H1 (cell line): ENCODE measurements around the gene LAMA3. TPM values are rescaled to one million over a fixed set of nuclear protein-coding genes. Genes with fewer than 3 reads are reported as not detected.

ENCODE experiments used
- CTCF ChIA-PET: fragments of 300-600 bp; sonication (Branson Sonifier 250); formaldehyde crosslinking; loops from one replicate; lab custom pipeline; 2021; ENCODE audit not compliant: partially characterized antibody; lab: Charles Lee
- POLR2A ChIA-PET: fragments of 300-600 bp; sonication (Branson Sonifier 250); formaldehyde crosslinking; loops from one replicate; lab custom pipeline; 2021; ENCODE audit warnings: inconsistent platforms; ENCODE audit not compliant: partially characterized antibody; lab: Charles Lee
- DNase-seq, 2 experiments: peaks; one replicate each; pipeline versions ENCODE4 v3.0.0 to v3.0.0-alpha.2; 2010 to 2022; ENCODE audit warnings: low spot score in 2 of 2, low read depth in 1 of 2, mixed read lengths in 1 of 2
- FAIRE-seq: peaks from 2 replicates; lab custom pipeline; 2011; peaks lifted over from hg19 to GRCh38; lab: Jason Lieb, UNC
- H2AFZ ChIP-seq: 2 replicates; pipeline ENCODE4 v1.8.1; 2012; ENCODE audit warnings: low read length, inconsistent platforms
- H2AK5ac ChIP-seq: 2 replicates; pipeline ENCODE4 v1.6.1; 2013; ENCODE audit warnings: low read depth, low read length
- H2BK120ac ChIP-seq: replicated peaks from 2 replicates; pipeline ENCODE3; 2013; ENCODE audit warnings: low read depth, low read length, inconsistent platforms
- H2BK12ac ChIP-seq: 2 replicates; pipeline ENCODE4 v1.6.1; 2013; ENCODE audit warnings: low read depth, low read length
- H2BK15ac ChIP-seq: 2 replicates; pipeline ENCODE4 v1.6.1; 2013; ENCODE audit warnings: low read length
- H2BK20ac ChIP-seq: 2 replicates; pipeline ENCODE4 v1.6.1; 2013; ENCODE audit warnings: low read length
- H2BK5ac ChIP-seq: 2 replicates; pipeline ENCODE4 v1.6.1; 2013; ENCODE audit warnings: low read depth, low read length
- H3K14ac ChIP-seq: 2 replicates; pipeline ENCODE4 v1.6.1; 2013; ENCODE audit warnings: inconsistent platforms; ENCODE audit not compliant: insufficient read length
- H3K18ac ChIP-seq: 2 replicates; pipeline ENCODE4 v1.6.1; 2013; ENCODE audit warnings: low read length; ENCODE audit errors: extremely low read depth
- H3K23ac ChIP-seq: 2 replicates; pipeline ENCODE4 v1.6.1; 2013; ENCODE audit warnings: inconsistent platforms; ENCODE audit not compliant: insufficient read length
- H3K23me2 ChIP-seq: 2 replicates; pipeline ENCODE4 v1.6.1; 2013; ENCODE audit warnings: low read depth, low read length
- H3K27ac ChIP-seq: 2 replicates; pipeline ENCODE4 v1.6.1; 2011; ENCODE audit warnings: low read depth, low read length, inconsistent platforms
- H3K27me3 ChIP-seq, 4 experiments: replicated peaks in 1 of 4; 1 replicate in 1 of 4; 2 replicates in 3 of 4; pipeline versions ENCODE4 v1.6.1 to v1.8.1; 2011 to 2013; ENCODE audit warnings: low read length in 3 of 4, mild to moderate bottlenecking in 3 of 4, inconsistent platforms in 2 of 4, mixed read lengths in 2 of 4, moderate library complexity in 1 of 4; ENCODE audit not compliant: control insufficient read depth in 3 of 4, insufficient read depth in 3 of 4; ENCODE audit errors: extremely low read depth in 1 of 4
- H3K36me3 ChIP-seq, 4 experiments: 2 replicates each; pipeline versions ENCODE4 v1.6.1 to v1.8.1; 2011 to 2013; ENCODE audit warnings: mild to moderate bottlenecking in 4 of 4, low read length in 3 of 4, moderate library complexity in 2 of 4, control low read depth in 1 of 4, inconsistent platforms in 1 of 4; ENCODE audit not compliant: insufficient read depth in 4 of 4, control insufficient read depth in 2 of 4
- H3K4ac ChIP-seq: replicated peaks from 2 replicates; pipeline ENCODE3; 2013; ENCODE audit warnings: low read length, low read depth, mixed read lengths, inconsistent platforms; ENCODE audit not compliant: insufficient read length
- H3K4me1 ChIP-seq, 4 experiments: replicated peaks in 1 of 4; 1 replicate in 1 of 4; 2 replicates in 3 of 4; pipeline versions ENCODE4 v1.6.1 to v1.8.1; 2011 to 2013; ENCODE audit warnings: low read length in 3 of 4, inconsistent platforms in 2 of 4, mixed read lengths in 1 of 4; ENCODE audit not compliant: insufficient read depth in 4 of 4, control insufficient read depth in 3 of 4
- H3K4me2 ChIP-seq, 2 experiments: 2 replicates each; pipeline versions ENCODE4 v1.6.1 to v1.8.1; 2011 to 2013; ENCODE audit warnings: low read depth in 2 of 2, low read length in 2 of 2, control low read depth in 1 of 2, inconsistent platforms in 1 of 2, mild to moderate bottlenecking in 1 of 2; ENCODE audit not compliant: insufficient read depth in 1 of 2
- H3K4me3 ChIP-seq, 4 experiments: fragments of 200-600, 300-600 bp in 1 of 4; sonication (generic), shearing (Covaris generic), sonication (Bioruptor Twin) in 1 of 4; 2 replicates each; pipeline versions ENCODE4 v1.5.1 to v1.8.1; 2011 to 2016; ENCODE audit warnings: low read length in 4 of 4, low read depth in 3 of 4, control low read depth in 2 of 4, inconsistent platforms in 2 of 4, mild to moderate bottlenecking in 2 of 4, mixed read lengths in 1 of 4, moderate library complexity in 1 of 4; ENCODE audit not compliant: insufficient read depth in 2 of 4; ENCODE audit errors: extremely low read depth in 1 of 4
- H3K56ac ChIP-seq: replicated peaks from 2 replicates; pipeline ENCODE3; 2013; ENCODE audit warnings: low read depth, mild to moderate bottlenecking, mixed read lengths, low read length, inconsistent platforms; ENCODE audit not compliant: insufficient read length
- H3K79me1 ChIP-seq: 2 replicates; pipeline ENCODE4 v1.6.1; 2013; ENCODE audit warnings: low read depth, low read length, control low read depth
- H3K79me2 ChIP-seq, 2 experiments: 2 replicates each; pipeline versions ENCODE4 v1.6.1 to v1.8.1; 2012 to 2013; ENCODE audit warnings: low read length in 2 of 2, mild to moderate bottlenecking in 2 of 2, inconsistent platforms in 1 of 2; ENCODE audit not compliant: insufficient read depth in 2 of 2, control insufficient read depth in 1 of 2
- H3K9ac ChIP-seq, 4 experiments: replicated peaks in 1 of 4; 1 replicate in 1 of 4; 2 replicates in 3 of 4; pipeline versions ENCODE4 v1.6.1 to v1.8.1; 2011 to 2013; ENCODE audit warnings: low read depth in 3 of 4, low read length in 3 of 4, control low read depth in 2 of 4, mild to moderate bottlenecking in 2 of 4, moderate library complexity in 2 of 4, inconsistent platforms in 1 of 4; ENCODE audit errors: extremely low read depth in 1 of 4
- H3K9me3 ChIP-seq, 2 experiments: 2 replicates each; pipeline versions ENCODE4 v1.6.1 to v1.8.1; 2012 to 2013; ENCODE audit warnings: mild to moderate bottlenecking in 2 of 2, moderate library complexity in 2 of 2, control low read depth in 1 of 2, inconsistent platforms in 1 of 2, low read depth in 1 of 2, low read length in 1 of 2, mixed read lengths in 1 of 2; ENCODE audit not compliant: insufficient read depth in 2 of 2
- H4K20me1 ChIP-seq, 2 experiments: replicated peaks in 1 of 2; 2 replicates each; pipeline versions ENCODE3 to v1.8.1; 2011 to 2013; ENCODE audit warnings: inconsistent platforms in 2 of 2, low read length in 2 of 2, mild to moderate bottlenecking in 1 of 2; ENCODE audit not compliant: insufficient read depth in 2 of 2, control insufficient read depth in 1 of 2
- H4K5ac ChIP-seq: 2 replicates; pipeline ENCODE4 v1.6.1; 2013; ENCODE audit warnings: low read length, low read depth, mixed read lengths, inconsistent platforms; ENCODE audit not compliant: insufficient read length
- H4K8ac ChIP-seq: 2 replicates; pipeline ENCODE4 v1.8.0; 2013; ENCODE audit warnings: mild to moderate bottlenecking, moderate library complexity, low read length, inconsistent platforms; ENCODE audit not compliant: insufficient read depth; ENCODE audit errors: extremely low read depth
- H4K91ac ChIP-seq: replicated peaks from 2 replicates; pipeline ENCODE3; 2013; ENCODE audit warnings: low read length, mixed read lengths, inconsistent platforms; ENCODE audit not compliant: insufficient read length
- HDAC2 ChIP-seq, 2 experiments: fragments of 300-600 bp in 1 of 2; sonication (generic) in 1 of 2; IDR thresholded peaks; 2 replicates each; pipeline ENCODE4 v1.6.1; 2011 to 2012; ENCODE audit warnings: low read depth in 2 of 2, low read length in 2 of 2, mild to moderate bottlenecking in 2 of 2, moderate library complexity in 2 of 2, borderline replicate concordance in 1 of 2, inconsistent platforms in 1 of 2
- NANOG ChIP-seq: IDR thresholded peaks from 2 replicates; pipeline ENCODE4 v1.6.1; 2011; ENCODE audit warnings: low read length, low read depth, mild to moderate bottlenecking, inconsistent platforms; ENCODE audit not compliant: insufficient read depth, poor library complexity, severe bottlenecking
- POU5F1 ChIP-seq: IDR thresholded peaks from 2 replicates; pipeline ENCODE4 v1.6.1; 2011; ENCODE audit warnings: low read depth, mild to moderate bottlenecking, low read length, moderate library complexity
- RFX5 ChIP-seq: IDR thresholded peaks from 2 replicates; pipeline ENCODE4 v1.6.1; 2011; ENCODE audit warnings: low read depth, low read length, improper control_type of control experiment, borderline replicate concordance
- RXRA ChIP-seq: IDR thresholded peaks from 2 replicates; pipeline ENCODE4 v1.6.1; 2011; ENCODE audit warnings: low read depth, mild to moderate bottlenecking, low read length, moderate library complexity; ENCODE audit not compliant: insufficient read depth
- SAP30 ChIP-seq: fragments of 300-600 bp; sonication (generic); IDR thresholded peaks from 2 replicates; pipeline ENCODE4 v1.7.1; 2012; ENCODE audit warnings: low read length, moderate library complexity, mild to moderate bottlenecking, inconsistent platforms; ENCODE audit not compliant: insufficient read depth, insufficient replicate concordance
- SIX5 ChIP-seq: IDR thresholded peaks from 2 replicates; pipeline ENCODE4 v1.6.1; 2011; ENCODE audit warnings: mild to moderate bottlenecking, low read depth, low read length
- TAF1 ChIP-seq: IDR thresholded peaks from 2 replicates; pipeline ENCODE4 v1.6.1; 2011; ENCODE audit warnings: mild to moderate bottlenecking, low read depth, low read length
- WGBS, 2 experiments: shearing (Covaris generic) in 1 of 2; methylation state at CpG; one replicate each; pipeline versions ENCODE4 v1.1.6 to v1.1.7; 2013 to 2015; ENCODE audit warnings: low lambda C conversion rate in 2 of 2, mixed read lengths in 2 of 2, inconsistent platforms in 1 of 2, low coverage in 1 of 2, missing lambda C conversion rate in 1 of 2; ENCODE audit not compliant: insufficient replicate concordance in 2 of 2, insufficient coverage in 1 of 2, insufficient read length in 1 of 2; ENCODE audit errors: extremely low coverage in 1 of 2, missing lambda C conversion rate in 1 of 2; 5-methylcytosine and 5-hydroxymethylcytosine counted together
- polyA plus RNA-seq, 7 experiments: library from polyadenylated mRNA; depleted of rRNA in 3 of 7; stranded (reverse) in 5 of 7; unstranded in 2 of 7; fragments of >200 nt in 5 of 7; fragments of 200-250 nt in 2 of 7; gene quantifications; 1 replicate in 5 of 7; 2 replicates in 1 of 7; 4 replicates in 1 of 7; pipeline versions ENCODE4 v1.2.1 to v1.2.3, GENCODE V29; 2011 to 2013; ENCODE audit warnings: missing spikeins in 2 of 7, mixed read lengths in 2 of 7
- total RNA-seq: library from RNA; stranded (reverse); fragmentation: NEBNext Ultra II Directional; extraction: Animal tissue kit (Norgen Biotek cat#: 25700); gene quantifications from 2 replicates; pipeline ENCODE4 v1.2.1, GENCODE V29; 2021
- TF ChIP-seq, protein P1 (sequence below): IDR thresholded peaks from 2 replicates; pipeline ENCODE4 v1.6.1; 2011; ENCODE audit warnings: low read length, improper control_type of control experiment

Gene LAMA3
- total and polyA plus RNA-seq, 2 of the 8 experiments (the other 6 are each of a cell fraction or from before 2014, with no cell fraction given): 0.76 to 5.0 TPM

DNA sequence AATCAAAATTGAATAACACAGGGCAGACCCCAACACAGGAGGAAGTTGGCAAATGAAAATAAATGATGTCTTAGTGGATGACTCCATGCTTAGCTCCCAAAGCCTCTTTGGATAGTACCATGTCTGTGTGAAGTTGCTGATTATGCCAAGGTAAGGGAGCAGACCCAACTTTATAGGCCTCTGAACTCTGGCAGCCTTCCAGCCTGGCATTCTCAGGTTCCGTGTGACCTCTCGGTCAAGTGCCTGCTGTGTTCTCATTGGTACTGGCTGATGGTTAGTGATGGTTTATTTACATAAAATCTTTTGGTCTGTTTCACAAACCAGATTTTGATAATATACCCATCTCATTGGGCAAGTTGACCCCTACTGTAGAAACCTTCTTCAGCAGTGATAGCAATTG is 213.1 kb downstream of the LAMA3 start:
- H2BK12ac ChIP-seq: no peak overlapping the region
- no peak overlapping the region for H3K4me2 ChIP-seq
- no peak overlapping the region for H2BK120ac ChIP-seq
- H2BK15ac ChIP-seq: no peak overlapping the region
- 91% methylated on average over 2 of the region's 2 CpGs; no CpG with 5 or more reads in 1 of the 2 experiments for WGBS, 2 experiments
- H3K9me3 ChIP-seq: no peaks in the 10 kb centered on the region
- H4K8ac ChIP-seq: no peak overlapping the region
- H3K4me1 ChIP-seq: peaks cover 0 to 4% (median 0%) of the 10 kb centered on the region in 4 experiments; a peak in 1 of 7 replicates
- H4K5ac ChIP-seq: no peak overlapping the region
- no peak overlapping the region for H3K4ac ChIP-seq
- H2AFZ ChIP-seq: no peak overlapping the region
- H2BK5ac ChIP-seq: no peak overlapping the region
- no peak overlapping the region for H2AK5ac ChIP-seq
- no peak overlapping the region for H4K91ac ChIP-seq
- no peaks in the 10 kb centered on the region for H3K23me2 ChIP-seq
- no peaks in the 10 kb centered on the region for H3K79me1 ChIP-seq
- no peak overlapping the region for H3K4me3 ChIP-seq
- DNase-seq: no peak
- H3K79me2 ChIP-seq: no peaks in the 10 kb centered on the region
- CTCF ChIA-PET: interaction anchor here (1.3 to 2.8 kb wide), 2 partner anchors 17 to 21 kb away, joined by 3 to 19 read pairs; no protein-coding TSS in a partner anchor
- FAIRE-seq: no peak
- no peak overlapping the region for H3K23ac ChIP-seq
- no peaks in the 10 kb centered on the region for H3K36me3 ChIP-seq
- POLR2A ChIA-PET: no interaction called here
- H3K27me3 ChIP-seq: no peaks in the 10 kb centered on the region
- no peak overlapping the region for H2BK20ac ChIP-seq
- H3K9ac ChIP-seq: no peak overlapping the region
- H3K56ac ChIP-seq: no peak overlapping the region
- TF ChIP-seq RXRA (no peak), HDAC2 (IDR thresholded peaks at IDR 0.05; ENCODE audit: borderline replicate concordance in 1 of 2, low read depth in 2 of 2, low read length in 2 of 2) (no peak), NANOG (no peak), RFX5 (no peak), TAF1 (no peak), SAP30 (no peak), POU5F1 (no peak), SIX5 (no peak)
- TF ChIP-seq, protein P1, sequence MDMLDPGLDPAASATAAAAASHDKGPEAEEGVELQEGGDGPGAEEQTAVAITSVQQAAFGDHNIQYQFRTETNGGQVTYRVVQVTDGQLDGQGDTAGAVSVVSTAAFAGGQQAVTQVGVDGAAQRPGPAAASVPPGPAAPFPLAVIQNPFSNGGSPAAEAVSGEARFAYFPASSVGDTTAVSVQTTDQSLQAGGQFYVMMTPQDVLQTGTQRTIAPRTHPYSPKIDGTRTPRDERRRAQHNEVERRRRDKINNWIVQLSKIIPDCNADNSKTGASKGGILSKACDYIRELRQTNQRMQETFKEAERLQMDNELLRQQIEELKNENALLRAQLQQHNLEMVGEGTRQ: no peak
- TF ChIP-seq, all 59 proteins: peak for 0
- Histone ChIP-seq H4K20me1 (no peaks in the 10 kb centered on the region), H3K14ac (no peak overlapping the region), H3K27ac (no peak overlapping the region), H3K18ac (no peak overlapping the region)
